ENCODE data around the gene SLC50A1.

The SLC50A1 gene

GRCh38 chr1:155170101-155170785, 34.6 kb downstream of the SLC50A1 start:
- no peak for DNase-seq

DNA sequence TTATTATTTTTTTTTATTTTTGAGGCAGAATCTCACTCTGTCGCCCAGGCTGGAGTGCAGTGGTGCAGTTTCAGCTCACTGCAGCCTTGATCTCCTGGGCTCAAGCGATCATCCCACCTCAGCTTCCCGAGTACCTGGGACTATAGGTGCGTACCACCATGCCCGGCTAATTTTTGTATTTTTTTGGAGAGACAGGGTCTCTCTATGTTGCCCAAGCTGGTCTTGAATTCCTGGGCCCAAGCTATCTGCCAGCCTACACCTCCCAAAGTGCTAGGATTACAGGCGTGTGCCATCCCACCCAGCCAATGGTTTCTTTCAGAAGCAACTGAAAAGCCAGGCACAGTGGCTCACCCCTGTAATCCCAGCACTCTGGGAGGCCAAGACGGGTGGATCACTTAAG, 35.2 kb downstream of the SLC50A1 start:
- DNase-seq = no peak

DNA sequence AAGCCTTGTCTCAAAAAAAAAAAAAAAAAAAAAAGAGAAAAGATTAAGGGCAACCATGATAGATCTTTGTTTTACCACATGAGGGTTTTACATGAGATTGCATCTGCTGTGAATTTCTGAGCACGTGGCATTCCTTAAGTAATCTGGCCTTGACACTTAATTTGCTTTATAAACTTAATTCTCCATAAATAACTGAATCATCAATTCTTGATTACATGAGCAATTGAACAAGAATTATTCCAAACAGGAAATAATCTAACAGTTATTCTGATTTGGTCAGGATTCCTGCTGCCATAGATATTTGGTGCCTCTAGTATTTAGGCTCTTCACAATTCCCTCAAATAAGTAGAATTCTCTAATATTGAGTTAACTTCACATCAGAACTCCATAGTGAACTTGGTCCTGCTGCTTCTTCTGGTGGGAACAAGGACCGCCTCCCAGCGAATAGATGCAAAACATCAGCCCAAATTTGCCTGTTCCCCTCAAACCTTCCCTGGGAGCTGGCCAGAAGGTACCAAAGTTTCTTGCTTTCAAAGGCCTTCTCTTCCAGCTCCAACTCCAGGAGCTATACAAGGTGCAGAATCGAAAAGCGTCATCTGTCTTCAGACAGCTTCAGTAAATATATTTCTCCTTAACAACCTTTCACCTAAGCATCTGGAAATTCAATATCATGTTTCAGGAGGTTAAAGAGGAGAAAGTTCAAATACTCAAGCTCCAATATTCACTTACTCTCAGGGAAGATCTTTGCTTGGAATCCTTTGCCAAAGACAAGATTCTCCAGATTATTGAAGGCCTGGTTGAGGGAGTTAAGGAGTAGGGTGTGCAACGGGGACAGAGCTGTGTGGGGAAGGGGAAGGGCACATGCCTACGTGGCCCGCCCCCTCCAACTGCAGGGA, 36.4 kb downstream of the SLC50A1 start:
- no peak for DNase-seq

DNA sequence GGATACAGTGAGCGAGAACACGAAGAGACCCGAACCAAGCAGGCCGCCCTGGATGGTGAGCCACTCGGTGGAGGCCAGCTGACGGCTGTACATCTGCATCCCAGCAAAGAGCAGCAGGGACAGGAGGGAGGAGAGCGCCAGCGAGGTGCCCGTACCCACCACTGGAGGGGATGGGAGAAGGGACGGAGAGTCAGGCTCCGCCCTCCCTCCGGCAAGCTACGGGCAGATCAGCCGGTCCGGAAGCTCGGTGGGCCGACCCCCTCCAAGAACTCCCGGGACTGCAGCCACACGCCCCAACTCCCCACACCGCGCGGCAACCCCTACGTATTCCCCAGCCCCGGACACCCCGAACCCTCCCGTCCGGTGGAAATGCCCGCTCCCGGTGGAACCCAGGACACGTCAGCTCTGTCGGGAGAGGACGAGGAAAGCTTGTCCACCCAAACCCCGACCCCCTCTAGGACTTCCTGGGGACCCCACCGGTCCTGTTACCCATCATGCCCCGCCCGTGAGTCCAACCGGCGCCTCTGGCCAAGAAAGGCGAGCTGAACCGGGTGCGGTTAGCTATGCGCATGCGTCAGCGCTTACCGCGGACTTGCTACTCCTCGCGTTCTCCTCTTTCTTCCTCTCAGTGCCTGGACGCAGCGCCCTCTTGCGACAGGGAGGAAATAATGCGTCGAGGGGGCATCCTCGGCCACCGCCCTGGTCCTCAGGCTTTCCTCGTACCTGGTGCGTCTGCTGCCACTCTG, 37.3 kb downstream of the SLC50A1 start, which contains the start of gene KRTCAP2:
KRTCAP2 (minus strand) TSS at position 573 of the 746 bp plus-strand sequence; CDS start at position 493, 80 bp downstream.
- peak; percentile 87 for DNase-seq

DNA sequence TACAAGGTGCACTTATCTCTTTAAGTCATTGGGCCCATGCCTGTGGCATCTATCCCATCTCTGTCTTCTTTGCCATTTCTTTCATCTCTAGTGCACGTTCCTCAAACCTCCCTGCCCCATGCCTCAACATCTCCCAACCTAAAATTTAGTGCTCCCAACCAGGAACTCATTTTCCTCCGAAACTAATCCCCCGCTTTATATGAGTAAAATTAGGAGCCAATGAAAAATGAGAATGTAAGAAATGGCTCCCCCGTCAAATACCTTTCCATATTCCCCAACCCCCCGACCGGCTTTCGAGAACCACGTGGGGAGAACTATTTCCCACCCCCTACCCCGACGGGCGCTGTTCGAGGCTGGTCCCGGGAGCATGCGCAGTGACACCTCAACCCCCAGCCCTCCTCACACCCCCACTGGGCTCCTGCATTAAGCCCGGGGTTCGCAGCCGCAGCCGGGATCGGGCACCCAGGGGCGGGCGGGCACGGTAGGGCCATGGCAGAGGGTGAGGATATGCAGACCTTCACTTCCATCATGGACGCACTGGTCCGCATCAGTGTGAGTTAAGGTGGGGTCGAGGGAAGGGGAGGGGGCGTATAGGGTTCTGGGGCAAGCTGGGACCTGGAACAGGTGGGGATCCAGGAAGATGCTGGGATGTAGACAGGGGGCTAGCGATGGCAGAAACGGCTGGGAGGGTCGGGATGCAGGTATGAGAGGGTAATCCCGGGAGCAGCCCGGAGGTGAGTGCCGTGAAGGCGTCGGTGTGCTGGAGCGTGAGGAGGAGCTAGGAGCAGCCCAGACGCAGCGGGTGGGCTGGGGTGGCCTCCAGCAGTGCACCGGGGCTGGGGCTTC, 38.0 kb downstream of the SLC50A1 start, which contains the start of gene TRIM46:
TRIM46 (plus strand) TSS at position 372 of the 846 bp plus-strand sequence; CDS start at position 490, 118 bp downstream.
- DNase-seq = peak; percentile 56

DNA sequence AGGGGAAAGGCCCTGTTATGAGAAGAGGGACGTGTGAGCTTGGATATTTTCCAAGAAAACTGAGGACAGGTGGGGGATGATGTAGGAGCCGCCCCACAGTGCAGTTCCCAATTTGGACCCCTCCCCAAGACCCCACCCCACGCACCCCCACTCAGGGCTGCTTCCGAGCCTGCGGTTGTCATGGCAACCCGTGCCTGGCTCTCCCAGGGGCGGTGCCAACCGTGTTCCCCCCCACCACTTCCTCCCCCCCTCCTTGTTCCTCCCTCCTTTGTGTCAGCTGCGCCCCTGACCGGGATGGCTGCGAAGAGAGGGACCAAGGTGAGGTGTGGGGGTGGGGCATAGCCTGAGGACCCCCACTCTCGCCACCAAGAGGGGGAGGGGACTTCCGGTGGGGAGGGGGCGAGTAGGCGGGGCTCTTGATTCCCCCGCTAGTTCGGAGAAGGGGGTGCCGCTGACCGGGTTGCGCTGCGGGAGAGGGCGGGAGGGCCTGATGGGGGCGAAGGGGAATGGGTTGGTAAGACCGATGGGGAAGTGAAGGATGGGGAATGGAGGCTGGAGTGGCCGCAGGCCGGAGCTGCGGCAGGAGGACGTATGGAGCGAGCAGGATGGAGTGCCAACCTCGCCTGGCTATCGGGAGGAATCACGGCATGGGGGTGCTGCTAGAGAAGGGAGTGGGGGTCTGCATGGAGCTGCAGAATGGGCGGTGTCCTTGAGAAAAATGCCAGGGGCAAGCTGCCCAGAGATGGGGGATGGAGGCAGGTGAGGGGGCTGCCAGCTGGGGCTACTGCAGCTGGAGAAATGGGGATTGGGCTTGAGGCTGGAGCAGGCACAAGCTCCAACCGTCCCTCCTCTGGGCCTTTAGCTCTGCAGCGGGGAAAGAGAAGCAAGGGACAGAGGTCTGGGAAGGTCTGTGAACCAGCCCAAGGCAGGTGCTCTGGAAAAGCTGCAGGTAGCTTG, 39.0 kb downstream of the SLC50A1 start:
- peak; percentile 37 for DNase-seq

DNA sequence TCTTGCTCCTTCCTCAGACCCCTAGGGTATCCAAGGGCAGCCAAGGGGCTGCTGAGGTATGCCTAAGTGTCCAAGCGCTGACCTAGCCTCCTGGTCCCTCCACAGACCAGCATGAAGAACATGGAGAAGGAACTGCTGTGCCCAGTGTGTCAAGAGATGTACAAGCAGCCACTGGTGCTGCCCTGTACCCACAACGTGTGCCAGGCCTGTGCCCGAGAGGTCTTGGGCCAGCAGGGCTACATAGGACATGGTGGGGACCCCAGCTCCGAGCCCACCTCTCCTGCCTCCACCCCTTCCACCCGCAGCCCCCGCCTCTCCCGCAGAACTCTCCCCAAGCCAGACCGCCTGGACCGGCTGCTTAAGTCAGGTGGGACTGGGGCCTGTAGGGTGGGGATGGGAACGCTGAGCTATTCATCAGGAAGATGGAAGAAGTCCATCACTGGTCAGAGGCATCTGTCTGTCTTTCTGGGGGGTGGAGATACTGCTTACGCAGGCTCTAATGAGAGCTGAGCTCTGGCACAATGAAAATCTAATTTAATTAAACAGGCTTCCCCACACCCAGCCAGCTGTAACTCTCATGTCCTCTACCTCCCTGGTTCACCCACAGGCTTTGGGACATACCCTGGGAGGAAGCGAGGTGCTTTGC, 39.8 kb downstream of the SLC50A1 start:
- no peak for DNase-seq

DNA sequence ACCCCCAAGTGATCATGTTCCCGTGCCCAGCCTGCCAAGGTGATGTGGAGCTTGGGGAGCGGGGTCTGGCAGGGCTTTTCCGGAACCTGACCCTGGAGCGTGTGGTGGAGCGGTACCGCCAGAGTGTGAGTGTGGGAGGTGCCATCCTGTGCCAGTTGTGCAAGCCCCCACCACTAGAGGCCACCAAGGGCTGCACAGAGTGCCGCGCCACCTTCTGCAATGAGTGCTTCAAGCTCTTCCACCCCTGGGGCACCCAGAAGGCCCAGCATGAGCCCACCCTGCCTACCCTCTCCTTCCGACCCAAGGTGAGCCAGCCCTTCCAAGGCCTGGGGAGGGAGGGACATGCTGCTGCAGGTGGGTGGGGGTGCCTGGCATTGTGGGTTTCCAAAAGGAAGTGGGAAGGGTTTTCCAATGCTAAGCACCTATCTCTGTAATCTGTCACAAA, 40.3 kb downstream of the SLC50A1 start:
- DNase-seq = no peak

GRCh38 chr1:155176544-155177071, 41.0 kb downstream of the SLC50A1 start:
- DNase-seq = peak; percentile 64

- DNase-seq = no peak
Measured at GRCh38 chr1:155177192-155177917, 41.7 kb downstream of the SLC50A1 start.

- DNase-seq = no peak
Measured at GRCh38 chr1:155177918-155178281, 42.2 kb downstream of the SLC50A1 start.

DNA sequence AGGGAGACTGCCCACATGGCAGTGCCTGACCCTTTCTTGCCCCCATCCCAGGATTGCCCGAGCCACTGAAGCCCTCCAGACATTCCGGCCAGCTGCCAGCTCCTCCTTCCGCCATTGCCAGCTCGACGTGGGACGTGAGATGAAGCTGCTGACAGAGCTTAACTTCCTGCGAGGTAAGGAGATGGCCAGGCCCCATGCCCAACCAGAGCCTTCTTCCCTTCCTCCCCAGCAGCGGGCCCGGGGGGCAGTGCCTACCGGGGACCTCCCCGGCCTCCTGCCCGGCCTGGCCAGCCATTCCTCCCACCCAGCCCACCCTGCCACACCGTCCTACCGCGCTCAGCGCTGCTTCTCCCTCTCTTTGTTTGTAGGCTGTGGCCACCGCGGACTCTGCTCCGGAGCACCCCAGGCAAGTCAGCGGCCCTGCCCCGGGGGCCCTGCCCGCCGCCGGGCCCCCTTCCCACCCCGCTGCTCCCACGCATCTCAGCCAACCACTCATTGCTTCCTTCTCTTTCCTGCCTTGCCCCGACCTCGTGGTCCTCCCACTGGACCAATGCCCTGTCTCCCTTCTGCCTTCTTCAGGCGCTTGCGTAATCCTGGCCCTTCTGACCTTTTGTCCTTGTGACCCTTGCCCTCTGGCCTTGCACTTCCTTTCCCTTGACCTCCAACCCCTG, 42.9 kb downstream of the SLC50A1 start:
- no peak for DNase-seq

DNA sequence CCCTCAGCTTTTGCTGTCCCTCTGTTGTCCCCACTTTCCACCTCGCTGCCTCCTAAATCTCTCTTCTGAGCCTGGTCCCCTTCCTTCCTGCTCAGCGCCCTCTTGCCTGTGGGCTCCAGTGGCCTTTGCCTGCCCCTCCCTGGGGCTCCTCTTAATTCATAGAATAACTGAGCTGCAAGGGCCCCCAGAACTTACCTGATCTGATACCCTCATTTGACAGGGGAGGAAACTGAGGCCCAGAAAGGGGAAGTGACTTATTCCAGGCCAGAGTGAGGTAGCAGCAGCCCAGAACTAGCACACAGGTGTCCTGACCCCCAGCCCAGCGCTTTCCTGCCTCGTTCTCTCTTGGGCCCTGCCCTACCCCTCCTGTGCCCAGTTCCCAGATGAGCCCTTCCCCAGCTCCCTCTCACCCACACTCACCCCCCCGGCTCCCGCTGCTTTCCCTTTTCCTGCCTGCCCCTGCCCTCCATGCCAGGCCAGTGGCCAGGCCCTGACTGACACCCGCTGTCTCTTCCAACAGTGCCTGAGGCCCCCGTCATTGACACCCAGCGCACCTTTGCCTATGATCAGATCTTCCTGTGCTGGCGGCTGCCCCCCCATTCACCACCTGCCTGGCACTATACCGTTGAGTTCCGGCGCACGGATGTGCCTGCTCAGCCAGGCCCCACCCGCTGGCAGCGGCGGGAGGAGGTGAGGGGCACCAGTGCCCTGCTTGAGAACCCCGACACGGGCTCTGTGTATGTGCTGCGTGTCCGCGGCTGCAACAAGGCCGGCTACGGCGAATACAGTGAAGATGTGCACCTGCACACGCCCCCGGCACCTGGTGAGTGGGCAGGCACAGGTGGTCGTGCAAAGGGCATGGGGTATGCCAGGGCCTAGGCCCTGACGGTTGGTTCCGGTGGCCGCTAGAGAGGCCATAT, 43.7 kb downstream of the SLC50A1 start:
- no peak for DNase-seq

GRCh38 chr1:155181371-155182051, 45.9 kb downstream of the SLC50A1 start:
- DNase-seq = no peak

GRCh38 chr1:155182052-155182550, 46.4 kb downstream of the SLC50A1 start:
- no peak for DNase-seq

DNA sequence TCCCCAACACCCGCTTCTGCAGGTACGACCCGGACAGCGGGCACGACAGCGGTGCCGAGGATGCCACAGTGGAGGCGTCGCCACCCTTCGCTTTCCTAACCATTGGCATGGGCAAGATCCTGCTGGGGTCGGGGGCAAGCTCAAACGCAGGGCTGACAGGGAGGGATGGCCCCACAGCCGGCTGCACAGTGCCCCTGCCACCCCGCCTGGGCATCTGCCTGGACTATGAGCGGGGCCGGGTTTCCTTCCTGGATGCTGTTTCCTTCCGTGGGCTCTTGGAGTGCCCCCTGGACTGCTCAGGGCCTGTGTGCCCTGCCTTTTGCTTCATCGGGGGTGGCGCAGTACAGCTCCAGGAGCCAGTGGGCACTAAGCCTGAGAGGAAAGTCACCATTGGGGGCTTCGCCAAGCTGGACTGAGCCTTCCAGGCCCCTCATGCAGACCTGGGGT, 48.1 kb downstream of the SLC50A1 start:
- no peak for DNase-seq

Measured in right kidney (tissue), 1 donor.